HG02840 (cell line): ENCODE measurements around the gene FIGN.

Experiments used
- ATAC-seq: cut with Tn5 transposase; IDR thresholded peaks from one replicate; pipeline ENCODE4 v1.9.1; 2021; ENCODE audit warnings: mild to moderate bottlenecking, moderate library complexity, moderate number of reproducible peaks; ENCODE audit not compliant: unreplicated experiment, low FRiP score

The FIGN gene

DNA sequence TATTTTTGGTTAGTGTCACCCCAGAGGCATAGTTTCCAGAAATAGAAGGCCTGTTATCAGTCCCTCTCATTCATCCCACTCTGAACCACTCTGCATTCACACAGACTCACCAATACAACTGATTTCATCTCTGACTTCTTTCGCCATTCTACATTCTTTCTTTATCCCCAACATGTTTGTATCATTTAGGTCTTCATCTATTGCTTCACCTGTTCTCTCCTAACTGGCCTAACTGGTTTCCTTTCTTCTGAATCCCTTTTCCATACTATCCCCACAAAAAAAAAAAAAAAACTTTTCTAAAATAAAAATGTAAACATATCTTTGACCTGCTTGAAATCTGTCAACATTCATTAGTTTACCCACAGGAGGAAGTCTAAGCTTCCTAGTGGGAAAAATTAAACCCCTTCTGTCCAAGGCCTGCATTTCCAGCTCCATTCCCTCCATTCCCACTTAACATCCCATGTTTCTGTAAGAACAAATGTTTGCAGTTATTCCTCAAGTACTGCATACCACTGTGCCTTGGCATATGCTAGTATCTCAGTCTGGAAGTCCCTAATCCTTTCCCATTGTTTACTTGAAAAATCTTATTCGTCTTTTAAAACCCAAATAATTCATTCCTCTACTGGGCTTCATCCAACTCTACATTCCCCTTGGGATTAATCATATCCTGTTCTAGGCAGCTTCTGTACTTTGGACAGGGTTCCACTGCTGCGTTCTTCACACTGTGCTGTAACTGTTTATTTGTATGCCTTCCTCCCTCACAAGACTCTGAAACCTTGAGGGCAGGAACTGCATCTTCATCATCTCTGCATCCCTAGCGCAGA is 68.5 kb downstream of the FIGN start:
- no peak for ATAC-seq

DNA sequence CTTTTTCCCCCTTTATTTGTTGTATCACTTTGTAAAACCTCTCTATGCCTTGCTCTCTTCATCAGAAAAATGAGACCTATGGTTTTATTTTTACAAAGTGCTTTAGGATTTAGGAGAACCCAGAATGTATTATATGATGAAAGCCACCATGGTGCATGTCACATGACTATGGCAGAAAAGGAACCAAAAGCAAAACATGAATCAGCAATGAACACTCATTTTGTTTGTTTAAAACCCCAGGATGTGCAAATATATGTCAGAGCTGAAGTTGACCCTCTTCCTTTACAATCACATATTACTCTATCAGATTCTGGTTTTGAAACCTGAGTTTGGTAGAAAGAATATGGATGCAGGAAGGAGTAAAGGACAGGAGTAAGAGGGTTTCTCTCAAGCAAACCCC is 70.0 kb downstream of the FIGN start:
- no peak for ATAC-seq

DNA sequence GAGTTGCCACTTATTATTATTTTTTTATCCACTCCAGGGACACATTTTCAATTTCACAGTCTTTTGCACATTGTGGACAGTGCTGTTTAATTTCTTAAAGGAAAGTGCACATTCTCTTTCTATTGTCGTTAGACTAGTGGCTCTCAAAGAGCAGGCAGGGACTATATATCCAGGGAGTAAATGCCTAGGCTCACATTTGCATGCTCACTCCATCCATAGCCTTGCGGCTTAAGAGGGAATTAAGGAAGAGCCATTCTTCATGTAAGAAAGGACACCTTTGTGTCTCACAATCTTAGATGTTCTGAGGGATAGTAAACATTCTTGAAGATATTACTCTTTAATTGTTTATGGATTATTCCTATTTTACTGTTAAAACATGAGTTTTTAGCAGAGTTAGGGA is 70.8 kb downstream of the FIGN start:
- no peak for ATAC-seq

DNA sequence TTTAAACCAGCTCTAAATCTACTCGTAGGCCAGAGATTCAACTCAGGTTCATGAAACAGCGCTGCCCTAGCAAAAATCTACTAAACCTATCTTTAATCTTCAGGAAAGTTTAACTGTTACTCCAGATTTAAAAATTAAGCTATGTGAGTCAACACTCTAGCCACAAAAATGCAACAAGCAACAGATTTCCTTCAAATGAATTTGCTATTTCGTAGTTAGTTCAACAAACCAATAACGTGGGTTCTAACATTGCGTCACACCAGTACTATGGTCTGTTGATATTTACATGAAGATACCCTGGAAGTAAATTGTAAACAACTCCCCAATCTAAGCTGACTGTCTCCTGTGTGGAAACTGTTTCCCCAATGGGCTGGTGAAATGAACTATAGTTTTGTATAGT is 71.2 kb downstream of the FIGN start:
- no peak for ATAC-seq

GRCh38 chr2:163662141-163662780 is 73.5 kb downstream of the FIGN start:
- ATAC-seq, result no peak

- ATAC-seq, result no peak
Measured at GRCh38 chr2:163659224-163659623, 76.6 kb downstream of the FIGN start.

GRCh38 chr2:163658556-163658955 is 77.3 kb downstream of the FIGN start:
- no peak for ATAC-seq

DNA sequence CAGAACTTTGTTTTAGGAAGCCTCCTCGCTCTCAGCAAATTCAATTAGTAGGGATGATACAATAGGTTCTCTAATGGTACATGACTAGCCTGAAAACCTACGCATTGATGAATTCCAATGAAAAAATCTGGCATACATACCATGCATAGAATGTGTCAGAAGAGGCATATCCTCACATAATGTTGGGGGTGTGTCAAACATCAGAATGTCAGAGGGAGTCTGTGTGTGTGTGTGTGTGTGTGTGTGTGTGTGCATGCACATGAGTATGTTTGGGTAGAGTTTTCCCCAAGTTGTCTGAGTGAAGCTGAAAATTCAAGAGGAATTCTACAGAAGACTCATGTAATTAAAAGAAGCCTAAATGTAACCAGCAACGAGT is 78.5 kb downstream of the FIGN start:
- ATAC-seq, result no peak

GRCh38 chr2:163656622-163657280 is 79.1 kb downstream of the FIGN start:
- no peak for ATAC-seq

DNA sequence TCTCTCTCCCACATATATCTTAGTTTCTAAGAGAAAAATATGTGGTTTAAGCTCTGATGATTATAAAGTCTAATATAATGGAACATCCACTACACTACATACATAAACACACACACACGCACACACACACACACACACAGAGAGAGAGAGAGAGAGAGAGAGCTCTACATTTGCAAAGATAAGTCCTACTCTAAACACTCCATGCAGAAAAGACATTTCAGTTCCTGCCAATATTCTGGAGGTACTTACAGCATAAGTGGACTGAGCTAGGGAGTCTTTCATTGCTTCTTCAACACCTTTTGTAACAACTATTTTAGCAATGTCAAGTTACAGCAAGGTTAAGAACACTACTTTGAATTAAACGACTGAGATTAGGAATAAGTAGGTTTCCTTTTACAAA is 80.1 kb downstream of the FIGN start:
- no peak for ATAC-seq

- ATAC-seq, result no peak
Measured at GRCh38 chr2:163652751-163653150, 83.1 kb downstream of the FIGN start.

DNA sequence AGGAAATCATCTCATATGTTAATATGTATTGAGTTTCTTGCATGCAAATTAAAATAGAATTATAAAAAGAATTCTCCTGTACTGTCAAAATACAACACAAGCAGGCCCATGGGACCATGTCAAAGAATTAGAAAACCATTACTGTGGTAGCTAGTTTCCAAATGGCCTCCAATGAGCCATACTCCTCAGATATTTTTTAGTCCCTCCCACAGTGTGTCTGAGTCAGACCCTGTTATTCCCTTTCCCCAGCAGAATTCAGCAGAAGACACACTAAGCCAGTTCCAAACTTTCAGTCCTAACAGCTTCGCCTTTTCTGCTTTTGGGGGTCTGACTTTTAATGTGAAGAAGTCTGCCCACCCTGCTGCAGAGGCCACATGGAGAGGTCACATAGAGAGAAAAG is 86.7 kb downstream of the FIGN start:
- no peak for ATAC-seq

DNA sequence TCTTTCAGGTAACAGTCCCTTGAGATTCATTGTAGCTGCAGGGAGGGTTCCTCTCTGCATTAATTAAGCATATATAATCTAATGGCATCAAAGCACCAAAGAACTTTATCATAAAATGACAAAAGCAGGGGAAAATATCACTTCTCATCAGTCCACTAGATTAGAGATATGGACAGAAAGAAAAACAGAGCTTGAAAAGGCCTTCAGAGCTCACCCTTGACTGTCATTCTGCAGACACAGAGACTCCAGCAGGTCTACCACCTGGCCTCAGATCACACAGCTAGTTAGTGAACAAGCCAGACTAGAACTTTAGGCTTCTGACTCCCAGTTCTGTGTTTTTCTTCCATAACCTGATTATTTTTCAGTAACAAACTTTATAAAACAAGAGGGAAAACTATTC is 88.5 kb downstream of the FIGN start:
- no peak for ATAC-seq

- ATAC-seq, result no peak
Measured at GRCh38 chr2:163646687-163647086, 89.1 kb downstream of the FIGN start.

GRCh38 chr2:163644238-163644637 is 91.6 kb downstream of the FIGN start:
- ATAC-seq, result no peak

- no peak for ATAC-seq
Measured at GRCh38 chr2:163641986-163642385, 93.8 kb downstream of the FIGN start.

DNA sequence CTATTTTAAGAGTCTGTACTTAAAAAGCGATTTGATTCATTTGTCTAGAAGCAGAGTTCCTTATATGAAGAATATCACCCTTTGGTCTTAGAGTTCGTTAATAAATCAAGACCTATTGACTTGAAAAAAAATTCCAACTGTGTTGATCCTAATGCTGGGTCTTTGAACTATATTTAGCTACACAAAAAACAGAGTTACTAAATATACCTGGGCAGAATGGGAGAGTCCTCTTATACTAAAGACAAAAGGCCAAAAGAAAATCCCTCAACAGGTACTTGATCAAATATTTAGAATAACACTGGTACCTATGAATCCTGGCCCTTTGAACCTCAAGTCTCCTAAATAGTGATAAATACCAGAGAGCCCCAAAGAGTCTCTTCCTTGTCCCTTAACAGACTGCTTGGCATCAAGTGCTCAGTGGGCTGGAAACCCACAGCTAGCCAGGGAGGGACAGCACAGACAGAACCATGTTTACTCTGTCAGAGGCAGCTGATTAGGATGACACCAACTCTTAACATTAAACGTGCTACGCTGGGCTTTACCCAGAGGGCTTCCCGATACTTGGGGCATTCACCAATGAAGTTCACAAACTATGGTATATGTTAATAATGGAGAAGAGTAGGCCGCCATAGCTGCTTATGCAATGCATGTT is 95.1 kb downstream of the FIGN start:
- no peak for ATAC-seq

- ATAC-seq, result no peak
Measured at GRCh38 chr2:163637871-163638270, 97.9 kb downstream of the FIGN start.

- ATAC-seq, result no peak
Measured at GRCh38 chr2:163633291-163633690, 102.5 kb downstream of the FIGN start.

DNA sequence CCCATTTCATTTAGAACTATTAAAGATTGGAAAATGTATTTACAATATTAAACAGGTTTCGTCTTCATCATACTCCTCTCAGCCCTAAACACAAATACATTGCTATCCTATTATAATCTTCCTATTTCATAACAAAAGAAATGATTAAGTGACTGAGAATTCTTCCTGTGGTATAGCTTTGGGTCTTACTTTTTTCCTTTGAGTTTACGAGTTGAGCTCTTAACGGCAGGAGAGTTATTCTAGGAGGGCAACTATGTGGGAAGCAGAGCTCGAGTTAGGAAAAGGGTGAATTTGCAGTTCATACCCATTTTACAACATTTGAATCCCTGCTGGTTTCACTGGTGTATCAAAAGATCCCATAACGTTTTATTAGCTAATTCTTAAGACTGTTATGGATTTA is 105.0 kb downstream of the FIGN start:
- no peak for ATAC-seq

DNA sequence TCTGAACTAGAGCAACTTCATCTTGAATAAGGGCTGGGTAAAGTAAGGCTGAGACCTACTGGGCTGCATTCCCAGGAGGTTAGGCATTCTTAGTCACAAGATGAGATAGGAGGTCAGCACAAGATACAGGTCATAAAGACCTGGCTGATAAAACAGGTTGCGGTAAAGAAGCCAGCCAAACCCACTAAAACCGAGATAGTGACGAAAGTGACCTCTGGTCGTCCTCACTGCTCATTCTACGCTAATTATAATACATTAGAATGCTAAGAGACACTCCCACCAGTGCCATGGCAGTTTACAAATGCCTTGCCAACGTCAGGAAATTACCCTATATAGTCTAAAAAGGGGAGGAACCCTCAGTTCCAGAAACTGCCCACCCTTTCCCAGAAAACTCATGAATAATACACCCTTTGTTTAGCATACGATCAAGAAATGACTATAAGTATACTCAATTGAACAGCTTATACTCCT is 109.1 kb downstream of the FIGN start:
- ATAC-seq, result no peak
